HUES6 (cell line): ENCODE results near the gene TFB1M.
"Not testable (repeated sequence)": the region's sequence is repeated elsewhere in the genome, so short reads cannot be mapped to it uniquely, and the experiment has no call there.

Source experiments
- H3K27ac ChIP-seq: 2 replicates; pipeline ENCODE4 v1.7.0; 2013; ENCODE audit warnings: low read depth, mild to moderate bottlenecking, low read length, inconsistent platforms
- H3K27me3 ChIP-seq: 2 replicates; pipeline ENCODE4 v1.6.1; 2013; ENCODE audit warnings: low read length; ENCODE audit not compliant: control insufficient read depth, insufficient read depth
- H3K36me3 ChIP-seq: 2 replicates; pipeline ENCODE4 v1.6.1; 2013; ENCODE audit warnings: low read length; ENCODE audit not compliant: control insufficient read depth, insufficient read depth
- H3K4me1 ChIP-seq: 2 replicates; pipeline ENCODE4 v1.6.1; 2013; ENCODE audit warnings: low read length; ENCODE audit not compliant: control insufficient read depth, insufficient read depth
- H3K4me3 ChIP-seq: 2 replicates; pipeline ENCODE4 v1.5.1; 2013; ENCODE audit warnings: low read depth, low read length
- H3K9ac ChIP-seq: one replicate; pipeline ENCODE4 v1.6.1; 2013; ENCODE audit warnings: mild to moderate bottlenecking, low read length
- H3K9me3 ChIP-seq: 2 replicates; pipeline ENCODE4 v1.6.1; 2013; ENCODE audit warnings: low read depth, low read length; ENCODE audit not compliant: control insufficient read depth, insufficient read depth

The TFB1M gene

DNA sequence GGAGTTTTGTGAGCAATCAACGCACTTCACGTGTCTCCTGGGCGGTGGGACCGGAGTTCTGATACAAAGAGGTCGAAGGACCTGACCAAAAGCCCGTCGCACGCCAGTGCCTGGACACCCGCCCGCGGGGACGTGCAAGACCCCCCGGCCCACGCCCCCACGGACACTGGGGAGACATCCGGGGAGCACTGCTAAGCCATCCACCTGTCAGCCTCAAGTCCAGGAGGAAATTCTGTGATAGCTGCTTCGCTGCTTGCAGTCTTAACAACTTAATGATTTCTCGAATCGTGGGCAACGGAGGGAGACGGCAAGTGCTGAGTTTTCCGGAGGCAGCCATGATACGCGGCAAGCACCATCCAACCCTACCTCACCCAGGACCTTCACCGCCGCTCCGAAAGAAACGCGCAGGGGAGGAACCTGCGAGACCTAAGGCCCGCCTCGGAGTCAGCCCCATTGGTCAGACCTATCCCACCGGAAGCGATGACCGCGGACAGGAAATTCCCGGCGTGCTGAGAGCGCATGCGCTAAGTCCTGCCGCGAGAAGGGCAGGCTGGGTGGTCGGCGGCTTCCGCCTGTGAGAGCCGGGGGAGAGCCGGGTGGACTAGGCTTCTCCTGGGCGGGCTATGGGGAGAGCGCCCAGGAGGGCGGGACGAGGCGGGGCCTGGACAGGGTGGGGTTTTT is at the start of gene TFB1M:
TFB1M (minus strand) TSS at position 393 of the 681 bp plus-strand sequence; CDS start at position 337, 56 bp downstream.
- 0 out of 2 replicates have a peak, but pooled peaks cover 3% of the 10 kb centered on the region for H3K4me1 ChIP-seq
- H3K4me3 ChIP-seq = peak within 1 kb of the TSS; percentile 88
- H3K9me3 ChIP-seq = no peaks in the 10 kb centered on the region
- H3K27ac ChIP-seq = peak within 1 kb of the TSS; percentile 70
- H3K27me3 ChIP-seq = no peaks in the 10 kb centered on the region
- peak within 1 kb of the TSS; percentile 93 for H3K9ac ChIP-seq
- peaks cover 22% of the 10 kb centered on the region for H3K36me3 ChIP-seq

DNA sequence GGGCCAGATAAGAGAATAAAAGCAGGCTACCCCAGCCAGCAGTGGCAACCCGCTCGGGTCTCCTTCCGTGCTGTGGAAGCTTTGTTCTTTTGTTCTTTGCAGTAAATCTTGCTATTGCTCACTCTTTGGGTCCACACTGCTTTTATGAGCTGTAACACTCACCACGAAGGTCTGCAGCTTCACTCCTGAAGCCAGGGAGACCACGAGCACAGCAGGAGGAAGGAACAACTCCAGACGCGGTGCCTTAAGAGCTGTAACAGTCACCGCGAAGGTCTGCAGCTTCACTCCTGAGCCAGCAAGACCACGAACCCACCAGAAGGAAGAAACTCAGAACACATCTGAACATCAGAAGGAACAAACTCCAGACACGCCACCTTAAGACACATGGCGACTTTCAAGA is 49.7 kb upstream of the TFB1M start:
- not testable (repeated sequence) for H3K27me3 ChIP-seq, H3K27ac ChIP-seq, H3K9ac ChIP-seq, H3K4me1 ChIP-seq, H3K4me3 ChIP-seq, H3K36me3 ChIP-seq, H3K9me3 ChIP-seq

- H3K9me3 ChIP-seq, H3K27me3 ChIP-seq, H3K4me1 ChIP-seq, H3K4me3 ChIP-seq, H3K36me3 ChIP-seq, H3K27ac ChIP-seq, H3K9ac ChIP-seq: not testable (repeated sequence)
Measured at GRCh38 chr6:155362968-155363632, 48.8 kb upstream of the TFB1M start.

- no peaks in the 10 kb centered on the region for H3K27me3 ChIP-seq
- no peak overlapping the region for H3K9ac ChIP-seq
- H3K9me3 ChIP-seq = no peaks in the 10 kb centered on the region
- no peak overlapping the region for H3K27ac ChIP-seq
- H3K4me3 ChIP-seq = no peak overlapping the region
- H3K4me1 ChIP-seq = no peaks in the 10 kb centered on the region
- no peaks in the 10 kb centered on the region for H3K36me3 ChIP-seq
Measured at GRCh38 chr6:155354167-155354566, 39.9 kb upstream of the TFB1M start.

DNA sequence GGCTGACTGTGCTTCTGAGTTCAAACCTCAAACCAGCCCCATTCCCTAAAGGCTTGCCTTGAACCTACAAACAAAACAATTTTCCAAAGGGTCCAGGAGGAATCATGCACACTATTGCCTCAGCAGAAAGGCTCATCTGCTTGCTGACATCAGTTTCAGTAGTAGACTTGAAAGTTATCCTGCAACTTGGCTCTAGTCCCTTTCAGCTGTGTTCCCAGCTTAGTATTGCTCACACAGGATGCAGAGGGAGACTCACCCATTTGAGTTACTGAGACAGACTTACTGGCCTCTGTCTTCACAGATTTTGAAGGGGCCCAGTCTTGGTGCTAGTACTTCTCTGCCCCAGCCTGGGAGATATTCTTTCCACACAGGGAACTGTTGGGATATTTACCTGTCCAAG is 38.5 kb upstream of the TFB1M start:
- H3K9me3 ChIP-seq = no peaks in the 10 kb centered on the region
- H3K27me3 ChIP-seq = no peaks in the 10 kb centered on the region
- H3K4me3 ChIP-seq = no peak overlapping the region
- H3K4me1 ChIP-seq = no peaks in the 10 kb centered on the region
- no peak overlapping the region for H3K27ac ChIP-seq
- no peak overlapping the region for H3K9ac ChIP-seq
- H3K36me3 ChIP-seq = no peaks in the 10 kb centered on the region

DNA sequence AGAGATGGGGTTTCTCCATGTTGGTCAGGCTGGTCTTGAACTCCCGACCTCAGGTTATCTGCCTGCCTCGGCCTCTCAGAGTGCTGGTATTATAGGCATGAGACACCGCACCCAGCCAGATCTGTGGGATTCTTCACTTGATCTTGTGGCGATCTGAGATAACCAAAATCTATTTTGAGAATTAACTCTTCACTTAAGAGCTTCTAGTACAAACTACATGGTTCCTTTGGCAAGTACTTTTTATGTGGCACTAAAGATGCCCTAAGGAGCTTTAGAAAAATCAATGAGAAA is 37.8 kb upstream of the TFB1M start:
- Histone ChIP-seq H3K4me1 (no peaks in the 10 kb centered on the region), H3K36me3 (no peaks in the 10 kb centered on the region), H3K9ac (no peak overlapping the region), H3K27ac (no peak overlapping the region), H3K4me3 (no peak overlapping the region), H3K9me3 (no peaks in the 10 kb centered on the region), H3K27me3 (no peaks in the 10 kb centered on the region)

DNA sequence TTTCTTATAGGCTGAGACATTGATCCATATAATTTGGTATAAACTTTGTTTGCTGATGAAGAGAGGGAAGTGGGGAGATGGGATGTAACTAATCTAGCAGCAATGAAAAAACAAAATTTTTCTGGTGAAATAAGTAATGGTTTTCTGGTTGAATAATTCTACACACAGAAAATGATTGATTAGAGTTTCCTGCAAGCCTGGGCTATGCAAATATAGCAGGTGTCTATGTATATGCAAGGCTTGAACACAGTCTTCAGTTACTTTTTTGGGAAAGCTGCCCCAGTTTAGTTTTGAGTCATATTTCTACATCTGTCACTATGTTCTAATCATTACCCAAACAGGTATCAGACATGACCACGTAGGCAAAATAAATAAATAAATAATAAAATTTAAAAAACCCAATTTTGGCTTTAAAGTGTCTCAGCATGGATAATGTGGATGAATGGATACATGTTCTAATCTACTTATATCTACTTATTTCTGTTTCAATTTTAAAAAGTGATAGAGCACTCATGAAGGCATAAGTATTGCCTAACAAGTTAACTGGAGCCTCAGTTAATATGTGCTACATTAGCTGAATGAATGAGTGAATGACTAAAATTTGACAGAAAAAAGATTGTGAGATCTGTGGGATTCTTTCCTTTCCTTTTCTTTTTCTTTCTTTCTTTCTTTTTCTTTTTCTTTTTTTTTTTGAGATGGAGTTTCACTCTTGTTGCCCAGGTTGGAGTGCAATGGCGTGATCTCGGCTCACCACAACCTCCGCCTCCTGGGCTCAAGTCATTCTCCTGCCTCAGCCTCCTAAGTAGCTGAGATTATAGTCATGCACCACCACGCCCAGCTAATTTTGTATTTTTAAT is 37.2 kb upstream of the TFB1M start:
- no peaks in the 10 kb centered on the region for H3K4me1 ChIP-seq
- H3K27ac ChIP-seq = no peak overlapping the region
- no peaks in the 10 kb centered on the region for H3K36me3 ChIP-seq
- no peaks in the 10 kb centered on the region for H3K9me3 ChIP-seq
- no peak overlapping the region for H3K4me3 ChIP-seq
- H3K27me3 ChIP-seq = no peaks in the 10 kb centered on the region
- no peak overlapping the region for H3K9ac ChIP-seq

DNA sequence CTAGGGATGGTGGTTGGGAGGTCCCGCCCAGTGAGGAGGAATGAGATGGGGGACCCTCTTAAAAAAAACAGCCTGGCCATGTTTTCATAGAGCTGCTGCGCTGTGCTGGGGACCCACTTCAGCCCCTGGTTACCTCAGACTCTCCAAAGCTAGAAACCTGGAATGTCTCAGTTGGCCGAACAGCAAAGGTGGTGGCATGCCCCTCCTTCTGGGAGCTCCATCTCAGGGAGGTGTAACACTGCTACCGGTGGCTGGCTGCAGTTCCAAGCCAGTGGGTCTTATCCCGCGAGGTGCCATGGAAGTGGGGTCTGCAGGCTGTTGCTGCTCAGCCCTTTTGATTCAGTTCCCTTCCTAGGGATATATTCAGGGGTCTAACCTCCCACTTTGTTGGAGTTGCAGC is 35.7 kb upstream of the TFB1M start:
- H3K36me3 ChIP-seq = no peaks in the 10 kb centered on the region
- H3K9me3 ChIP-seq = peaks cover 5% of the 10 kb centered on the region; the same call in 1 of the 2 replicates
- no peak overlapping the region for H3K27ac ChIP-seq
- no peak overlapping the region for H3K4me3 ChIP-seq
- no peak overlapping the region for H3K9ac ChIP-seq
- H3K4me1 ChIP-seq = no peaks in the 10 kb centered on the region
- no peaks in the 10 kb centered on the region for H3K27me3 ChIP-seq

- H3K4me3 ChIP-seq = no peak overlapping the region
- no peaks in the 10 kb centered on the region for H3K4me1 ChIP-seq
- no peak overlapping the region for H3K27ac ChIP-seq
- H3K36me3 ChIP-seq = no peaks in the 10 kb centered on the region
- H3K9ac ChIP-seq = no peak overlapping the region
- H3K27me3 ChIP-seq = no peaks in the 10 kb centered on the region
- H3K9me3 ChIP-seq = peaks cover 5% of the 10 kb centered on the region; the same call in 1 of the 2 replicates
Measured at GRCh38 chr6:155349129-155349528, 34.8 kb upstream of the TFB1M start.

- peaks cover 5% of the 10 kb centered on the region; the same call in 1 of the 2 replicates for H3K9me3 ChIP-seq
Measured at GRCh38 chr6:155347800-155348199, 33.5 kb upstream of the TFB1M start.

GRCh38 chr6:155346957-155347356 is 32.7 kb upstream of the TFB1M start:
- Histone ChIP-seq H3K27me3 (no peaks in the 10 kb centered on the region), H3K4me1 (no peaks in the 10 kb centered on the region), H3K9me3 (peaks cover 5% of the 10 kb centered on the region; the same call in 1 of the 2 replicates), H3K27ac (no peak overlapping the region), H3K4me3 (no peak overlapping the region), H3K36me3 (no peaks in the 10 kb centered on the region), H3K9ac (no peak overlapping the region)

More at GRCh38 chr6:155347800-155348199, 33.5 kb upstream of the TFB1M start:
- H3K9ac ChIP-seq = no peak overlapping the region
- no peak overlapping the region for H3K27ac ChIP-seq
- no peaks in the 10 kb centered on the region for H3K4me1 ChIP-seq
- H3K4me3 ChIP-seq = no peak overlapping the region
- no peaks in the 10 kb centered on the region for H3K36me3 ChIP-seq
- H3K27me3 ChIP-seq = no peaks in the 10 kb centered on the region
